SK-N-MC (cell line): ENCODE data around the gene HABP2.

ENCODE experiments used
- EZH2 ChIP-seq: fragments of 200-600 bp; sonication (generic); IDR thresholded peaks from one replicate; pipeline ENCODE4 v1.6.1; 2017; ENCODE audit warnings: antibody characterized with exemption
- FOXP2 ChIP-seq: optimal IDR thresholded peaks from 2 replicates; pipeline ENCODE3; 2011; ENCODE audit warnings: mild to moderate bottlenecking, moderate library complexity; ENCODE audit not compliant: insufficient read depth; ENCODE audit errors: extremely low read length, control extremely low read depth
- POLR2AphosphoS5 ChIP-seq: IDR thresholded peaks from 2 replicates; pipeline ENCODE4 v1.6.1; 2012; ENCODE audit warnings: mild to moderate bottlenecking, low read depth, low read length, borderline replicate concordance

GRCh38 chr10:113561214-113561613 is 8.4 kb downstream of the HABP2 start:
- no peak for TF ChIP-seq EZH2
- TF ChIP-seq POLR2AphosphoS5, result no peak
- TF ChIP-seq FOXP2, result no peak
